NB4 (cell line): ENCODE data around the gene CRIP1.

Experiments used
- CTCF ChIP-seq: IDR thresholded peaks from one replicate; pipeline ENCODE4 v1.5.1; 2012; ENCODE audit warnings: low read depth, low read length
- MAX ChIP-seq: IDR thresholded peaks from 2 replicates; pipeline ENCODE4 v1.6.1; 2011; ENCODE audit warnings: low read depth, low read length
- MYC ChIP-seq: IDR thresholded peaks from 2 replicates; pipeline ENCODE4 v1.6.1; 2011; ENCODE audit warnings: low read depth, low read length
- POLR2A ChIP-seq: IDR thresholded peaks from 2 replicates; pipeline ENCODE4 v1.6.1; 2011; ENCODE audit warnings: mild to moderate bottlenecking; ENCODE audit not compliant: insufficient read length; ENCODE audit errors: extremely low read depth

DNA sequence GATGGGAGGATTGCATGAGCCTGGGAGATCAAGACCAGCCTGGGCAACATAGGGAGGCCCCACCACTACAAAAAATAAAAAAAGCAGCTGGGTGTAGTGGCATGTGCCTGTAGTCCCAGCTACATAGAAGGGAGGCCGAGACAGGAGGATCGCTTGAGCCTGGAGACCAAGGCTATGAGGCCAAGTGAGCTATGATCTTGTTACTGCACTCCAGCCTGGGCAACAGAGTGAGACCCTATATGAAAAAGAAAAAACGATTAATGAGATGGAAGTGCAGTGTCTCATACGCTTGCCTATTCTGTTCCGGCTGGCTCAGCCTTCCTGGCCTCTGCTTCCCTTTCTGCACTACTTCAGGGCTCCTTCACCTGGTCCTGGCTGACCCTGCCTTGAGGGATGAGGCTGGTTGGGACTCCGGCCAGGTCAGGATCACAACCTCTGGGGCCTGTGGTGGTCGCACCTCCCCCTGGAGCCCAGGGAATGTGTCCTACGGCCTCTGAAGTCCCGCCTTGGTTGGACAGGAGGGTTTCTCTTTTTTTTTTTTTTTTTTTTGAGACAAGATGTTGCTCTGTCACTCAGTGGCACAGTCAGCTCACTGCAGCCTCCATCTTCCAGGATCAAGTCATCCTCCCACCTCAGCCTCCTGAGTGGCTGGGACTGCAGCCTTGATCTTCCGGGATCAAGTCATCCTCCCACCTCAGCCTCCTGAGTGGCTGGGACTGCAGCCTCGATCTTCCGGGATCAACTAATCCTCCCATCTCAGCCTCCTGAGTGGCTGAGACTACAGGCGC, 15.0 kb downstream of the CRIP1 start:
- no peak for TF ChIP-seq CTCF
- TF ChIP-seq POLR2A, result no peak
- TF ChIP-seq MYC, result no peak
- no peak for TF ChIP-seq MAX
